Vagina (tissue), 2 donors: ENCODE measurements around the gene AKAP11. TPM values are rescaled to one million over a fixed set of nuclear protein-coding genes. Genes with fewer than 3 reads are reported as not detected.

Experiments
- DNase-seq, 2 donors: peaks; one replicate each; pipeline ENCODE4 v3.0.0-alpha.2; 2017; ENCODE audit errors: extremely low spot score in 2 of 2
- H3K27ac ChIP-seq: fragments of 200-600 bp; sonication (generic); one replicate; pipeline ENCODE4 v1.5.1; 2019
- H3K27me3 ChIP-seq: fragments of 200-600 bp; sonication (generic); one replicate; pipeline ENCODE4 v1.5.1; 2019
- H3K36me3 ChIP-seq, 2 donors: fragments of 200-600 bp; sonication (generic); one replicate each; pipeline ENCODE4 v1.5.1; 2017 to 2019
- H3K4me1 ChIP-seq: fragments of 200-600 bp; sonication (generic); one replicate; pipeline ENCODE4 v1.5.1; 2019
- H3K4me3 ChIP-seq, 2 donors: fragments of 200-600 bp; sonication (generic); 1 replicate in 1 of 2; 2 replicates in 1 of 2; pipeline ENCODE4 v1.5.1; 2016 to 2019
- H3K9me3 ChIP-seq: fragments of 200-600 bp; sonication (generic); one replicate; pipeline ENCODE4 v1.5.1; 2019
- POLR2A ChIP-seq, 2 donors: fragments of 450-650 bp; IDR thresholded peaks; one replicate each; pipeline ENCODE4 v1.6.1; 2017; ENCODE audit warnings: antibody characterized with exemption in 2 of 2, mild to moderate bottlenecking in 2 of 2, moderate library complexity in 2 of 2
- POLR2AphosphoS5 ChIP-seq, 2 donors: sonication (generic); formaldehyde crosslinking; IDR thresholded peaks; one replicate each; pipeline ENCODE4 v1.9.0; 2017; ENCODE audit warnings: antibody characterized with exemption in 2 of 2, mild to moderate bottlenecking in 2 of 2, low read depth in 1 of 2; ENCODE audit not compliant: insufficient read depth in 1 of 2
- intact Hi-C: fragments of 100-400 bp; cut with DNase I; formaldehyde crosslinking; loops from one replicate; pipeline ENCODE4 v1.15.1; 2023
- total RNA-seq: library from RNA; depleted of rRNA; stranded (reverse); fragments of >200 nt; gene quantifications from one replicate; pipeline ENCODE4 v1.2.3, GENCODE V29; 2016
- TF ChIP-seq, protein P1 (sequence below), 3 experiments: fragments of 450-650 bp in 2 of 3; fragments of 200-600 bp in 1 of 3; sonication (generic) in 1 of 3; IDR thresholded peaks; one replicate each; pipeline ENCODE4 v1.5.1; 2017 to 2019; ENCODE audit warnings: antibody characterized with exemption in 3 of 3, mild to moderate bottlenecking in 2 of 3, moderate library complexity in 2 of 3

Gene AKAP11
- total RNA-seq, 1 donor from 2014 or later, result 25.0 TPM

DNA sequence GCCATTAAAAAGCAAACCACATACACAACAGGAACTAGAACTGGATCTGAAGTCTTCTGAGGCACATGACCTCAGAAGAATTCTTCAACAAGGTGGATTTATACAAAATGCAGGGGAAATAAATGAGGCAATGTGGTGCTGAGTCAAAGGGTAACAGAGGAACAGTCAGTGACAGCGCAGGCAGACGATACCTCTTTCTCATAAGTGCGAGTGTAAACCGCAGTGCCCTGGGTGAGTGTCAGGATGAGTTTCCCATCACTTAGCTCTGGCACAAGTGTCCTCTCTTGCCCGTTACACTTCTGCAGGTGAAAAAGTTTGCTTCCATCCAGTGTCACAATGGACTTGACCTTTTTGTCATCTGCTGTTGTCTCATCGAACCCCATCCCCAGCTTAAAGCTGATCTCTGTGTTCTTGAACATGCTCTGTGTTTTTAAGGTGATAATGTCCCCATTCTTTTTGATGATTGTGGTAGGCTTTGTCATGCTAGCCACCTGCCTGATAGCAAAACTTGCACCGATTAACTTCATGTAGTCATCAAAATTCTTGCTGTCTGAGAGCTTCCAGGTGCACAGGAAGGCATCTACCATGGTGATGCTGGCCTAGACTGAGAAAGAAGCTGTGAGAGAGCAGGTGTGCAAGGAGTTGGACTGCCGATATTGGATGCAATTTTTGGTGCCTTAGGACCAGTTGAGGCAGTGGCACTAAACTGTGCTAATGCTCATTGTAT lies 97.3 kb downstream of the AKAP11 start:
- intact Hi-C loops, result no loop called here

DNA sequence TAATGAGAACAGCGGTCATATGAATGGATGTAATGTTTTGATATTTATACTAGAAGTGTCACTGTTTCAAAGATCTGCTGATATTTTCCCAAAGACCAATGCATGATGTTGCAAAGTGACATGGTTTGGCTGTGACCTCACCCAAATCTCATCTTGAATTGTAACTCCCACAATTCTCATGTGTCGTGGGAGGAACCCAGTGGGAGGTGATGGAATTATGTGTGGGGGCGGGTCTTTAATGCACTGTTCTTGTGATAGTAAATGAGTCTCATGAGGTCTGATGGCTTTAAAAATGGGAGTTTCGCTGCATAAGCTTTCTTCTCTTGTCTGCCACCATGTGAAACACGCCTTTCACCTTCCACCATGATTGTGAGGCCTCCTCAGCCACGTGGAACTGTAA lies 98.3 kb downstream of the AKAP11 start:
- H3K36me3 ChIP-seq, result no peaks in the 10 kb centered on the region
- DNase-seq, result no peak
- no peaks in the 10 kb centered on the region for H3K27me3 ChIP-seq
- no peak overlapping the region for H3K4me3 ChIP-seq
- H3K27ac ChIP-seq, result no peak overlapping the region
- intact Hi-C loops, result no loop called here
- H3K9me3 ChIP-seq, result no peaks in the 10 kb centered on the region
- no peak for TF ChIP-seq POLR2A (IDR thresholded peaks at IDR 0.05)
- TF ChIP-seq, protein P1, sequence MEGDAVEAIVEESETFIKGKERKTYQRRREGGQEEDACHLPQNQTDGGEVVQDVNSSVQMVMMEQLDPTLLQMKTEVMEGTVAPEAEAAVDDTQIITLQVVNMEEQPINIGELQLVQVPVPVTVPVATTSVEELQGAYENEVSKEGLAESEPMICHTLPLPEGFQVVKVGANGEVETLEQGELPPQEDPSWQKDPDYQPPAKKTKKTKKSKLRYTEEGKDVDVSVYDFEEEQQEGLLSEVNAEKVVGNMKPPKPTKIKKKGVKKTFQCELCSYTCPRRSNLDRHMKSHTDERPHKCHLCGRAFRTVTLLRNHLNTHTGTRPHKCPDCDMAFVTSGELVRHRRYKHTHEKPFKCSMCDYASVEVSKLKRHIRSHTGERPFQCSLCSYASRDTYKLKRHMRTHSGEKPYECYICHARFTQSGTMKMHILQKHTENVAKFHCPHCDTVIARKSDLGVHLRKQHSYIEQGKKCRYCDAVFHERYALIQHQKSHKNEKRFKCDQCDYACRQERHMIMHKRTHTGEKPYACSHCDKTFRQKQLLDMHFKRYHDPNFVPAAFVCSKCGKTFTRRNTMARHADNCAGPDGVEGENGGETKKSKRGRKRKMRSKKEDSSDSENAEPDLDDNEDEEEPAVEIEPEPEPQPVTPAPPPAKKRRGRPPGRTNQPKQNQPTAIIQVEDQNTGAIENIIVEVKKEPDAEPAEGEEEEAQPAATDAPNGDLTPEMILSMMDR (IDR thresholded peaks at IDR 0.05), result no peak
- TF ChIP-seq POLR2AphosphoS5 (IDR thresholded peaks at IDR 0.05; ENCODE audit: insufficient read depth in 1 of 2, low read depth in 1 of 2), result no peak
- no peaks in the 10 kb centered on the region for H3K4me1 ChIP-seq

More for the DNA sequence above, 97.3 kb downstream of the AKAP11 start:
- no peak for TF ChIP-seq POLR2AphosphoS5 (IDR thresholded peaks at IDR 0.05; ENCODE audit: insufficient read depth in 1 of 2, low read depth in 1 of 2)
- TF ChIP-seq, protein P1 (IDR thresholded peaks at IDR 0.05), result no peak
- no peak for TF ChIP-seq POLR2A (IDR thresholded peaks at IDR 0.05)
- Histone ChIP-seq H3K4me1 (no peaks in the 10 kb centered on the region), H3K4me3 (no peak overlapping the region), H3K27me3 (no peaks in the 10 kb centered on the region), H3K27ac (no peak overlapping the region), H3K36me3 (no peaks in the 10 kb centered on the region), H3K9me3 (no peaks in the 10 kb centered on the region)
- no peak for DNase-seq

Other genes with a start within 250 kb of the AKAP11 start
- gene DGKH, start 223.5 kb upstream of the AKAP11 start, total RNA-seq, result 29.7 TPM